ENCODE results near the gene KRTAP19-4. TPM values are rescaled to one million over a fixed set of nuclear protein-coding genes. Genes with fewer than 3 reads are reported as not detected.

The KRTAP19-4 gene
- total RNA-seq, 1 donor from 2014 or later = not detected

- TF ChIP-seq CTCF (IDR thresholded peaks at IDR 0.05; ENCODE audit: insufficient read depth, low read length, poor library complexity, severe bottlenecking) = no peak
- Histone ChIP-seq H3K27me3 (ENCODE audit: control insufficient read depth, insufficient read depth, low read length) (no peaks in the 10 kb centered on the region), H3K36me3 (ENCODE audit: control insufficient read depth, insufficient read depth, low read length) (no peaks in the 10 kb centered on the region), H3K4me3 (ENCODE audit: low read depth, low read length) (no peak within 1 kb of the TSS)
- DNase-seq (ENCODE audit: low read depth) = no peak
These were observed 5.0 kb downstream of the KRTAP19-4 start, which contains the start of gene KRTAP19-3 for GRCh38 chr21:30491963-30492428. Gene KRTAP19-3, minus strand, starts transcription at chr21:30492013. Its CDS starts 56 bp downstream, at chr21:30491957.

GRCh38 chr21:30487336-30487735 lies 9.6 kb downstream of the KRTAP19-4 start, which contains the start of gene KRTAP19-2:
Gene KRTAP19-2, minus strand, starts transcription at chr21:30487436. Its CDS starts 88 bp downstream, at chr21:30487348.
- no peaks in the 10 kb centered on the region for H3K27me3 ChIP-seq (ENCODE audit: control insufficient read depth, insufficient read depth, low read length)
- no peak for DNase-seq (ENCODE audit: low read depth)
- no peaks in the 10 kb centered on the region for H3K36me3 ChIP-seq (ENCODE audit: control insufficient read depth, insufficient read depth, low read length)
- no peak within 1 kb of the TSS for H3K4me3 ChIP-seq (ENCODE audit: low read depth, low read length)
- TF ChIP-seq CTCF (IDR thresholded peaks at IDR 0.05; ENCODE audit: insufficient read depth, low read length, poor library complexity, severe bottlenecking) = no peak

- no peak for DNase-seq (ENCODE audit: low read depth)
- TF ChIP-seq CTCF (IDR thresholded peaks at IDR 0.05; ENCODE audit: insufficient read depth, low read length, poor library complexity, severe bottlenecking) = no peak
- H3K27me3 ChIP-seq (ENCODE audit: control insufficient read depth, insufficient read depth, low read length) = no peaks in the 10 kb centered on the region
- H3K36me3 ChIP-seq (ENCODE audit: control insufficient read depth, insufficient read depth, low read length) = no peaks in the 10 kb centered on the region
- H3K4me3 ChIP-seq (ENCODE audit: low read depth, low read length) = no peak overlapping the region
These were observed 10.8 kb downstream of the KRTAP19-4 start for GRCh38 chr21:30486180-30486579.

- TF ChIP-seq CTCF (IDR thresholded peaks at IDR 0.05; ENCODE audit: insufficient read depth, low read length, poor library complexity, severe bottlenecking) = no peak
- DNase-seq (ENCODE audit: low read depth) = no peak
- Histone ChIP-seq H3K4me3 (ENCODE audit: low read depth, low read length) (no peak overlapping the region), H3K36me3 (ENCODE audit: control insufficient read depth, insufficient read depth, low read length) (no peaks in the 10 kb centered on the region), H3K27me3 (ENCODE audit: control insufficient read depth, insufficient read depth, low read length) (no peaks in the 10 kb centered on the region)
These were observed 14.8 kb downstream of the KRTAP19-4 start for GRCh38 chr21:30482130-30482529.

DNA sequence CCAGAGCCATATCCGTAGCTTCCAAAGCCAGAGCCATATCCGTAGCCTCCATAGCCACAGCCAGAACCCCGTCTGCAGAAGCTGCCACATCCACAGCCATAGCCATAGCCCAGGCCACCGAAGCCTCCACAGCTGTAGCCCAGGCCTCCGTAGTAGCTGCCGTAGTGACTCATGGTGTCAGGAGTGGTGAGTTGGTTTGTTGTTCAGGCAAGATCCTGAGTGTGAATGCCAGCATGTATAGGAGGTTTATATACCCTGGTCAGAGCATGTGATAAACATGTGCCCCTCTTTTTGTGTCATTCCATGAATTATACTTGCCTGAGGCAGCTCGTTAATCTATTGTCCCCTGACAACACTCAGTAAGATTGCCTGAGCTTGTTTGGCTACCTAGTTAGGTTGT lies 16.8 kb downstream of the KRTAP19-4 start, which contains the start of gene KRTAP19-1:
KRTAP19-1 (minus strand) TSS at position 223 of the 400 bp plus-strand sequence; CDS start at position 173, 50 bp downstream.
- Histone ChIP-seq H3K36me3 (ENCODE audit: control insufficient read depth, insufficient read depth, low read length) (no peaks in the 10 kb centered on the region), H3K4me3 (ENCODE audit: low read depth, low read length) (no peak within 1 kb of the TSS), H3K27me3 (ENCODE audit: control insufficient read depth, insufficient read depth, low read length) (no peaks in the 10 kb centered on the region)
- no peak for DNase-seq (ENCODE audit: low read depth)
- no peak for TF ChIP-seq CTCF (IDR thresholded peaks at IDR 0.05; ENCODE audit: insufficient read depth, low read length, poor library complexity, severe bottlenecking)

DNA sequence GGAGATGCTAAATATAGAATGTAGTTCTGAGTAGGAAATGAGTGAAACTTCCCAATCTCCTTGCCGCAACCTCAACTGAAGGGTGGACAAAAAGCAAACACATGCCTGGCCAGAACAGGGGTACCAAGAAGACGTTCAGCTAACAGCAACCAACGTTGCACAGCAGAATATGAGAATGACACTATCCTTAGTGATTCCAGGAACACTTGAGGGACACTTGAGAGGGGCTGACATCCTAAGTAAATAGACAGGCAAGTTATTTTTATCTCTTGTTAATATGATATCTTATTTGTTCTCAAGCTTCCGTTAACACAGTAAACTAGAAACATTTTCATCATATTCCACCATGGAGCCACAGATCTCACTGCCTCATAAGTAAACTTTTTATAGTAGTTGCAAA lies 17.7 kb downstream of the KRTAP19-4 start:
- Histone ChIP-seq H3K27me3 (ENCODE audit: control insufficient read depth, insufficient read depth, low read length) (no peaks in the 10 kb centered on the region), H3K36me3 (ENCODE audit: control insufficient read depth, insufficient read depth, low read length) (no peaks in the 10 kb centered on the region), H3K4me3 (ENCODE audit: low read depth, low read length) (no peak overlapping the region)
- TF ChIP-seq CTCF (IDR thresholded peaks at IDR 0.05; ENCODE audit: insufficient read depth, low read length, poor library complexity, severe bottlenecking) = no peak
- no peak for DNase-seq (ENCODE audit: low read depth)

Data from kidney epithelial cell (primary cell).